HG02973 (cell line): ENCODE data around the gene MSH3.
"Not testable (repeated sequence)": the region's sequence is repeated elsewhere in the genome, so short reads cannot be mapped to it uniquely, and the experiment has no call there.

Source experiments
- ATAC-seq: cut with Tn5 transposase; IDR thresholded peaks from one replicate; pipeline ENCODE4 v1.9.1; 2021; ENCODE audit warnings: moderate library complexity; ENCODE audit not compliant: unreplicated experiment

The MSH3 gene

DNA sequence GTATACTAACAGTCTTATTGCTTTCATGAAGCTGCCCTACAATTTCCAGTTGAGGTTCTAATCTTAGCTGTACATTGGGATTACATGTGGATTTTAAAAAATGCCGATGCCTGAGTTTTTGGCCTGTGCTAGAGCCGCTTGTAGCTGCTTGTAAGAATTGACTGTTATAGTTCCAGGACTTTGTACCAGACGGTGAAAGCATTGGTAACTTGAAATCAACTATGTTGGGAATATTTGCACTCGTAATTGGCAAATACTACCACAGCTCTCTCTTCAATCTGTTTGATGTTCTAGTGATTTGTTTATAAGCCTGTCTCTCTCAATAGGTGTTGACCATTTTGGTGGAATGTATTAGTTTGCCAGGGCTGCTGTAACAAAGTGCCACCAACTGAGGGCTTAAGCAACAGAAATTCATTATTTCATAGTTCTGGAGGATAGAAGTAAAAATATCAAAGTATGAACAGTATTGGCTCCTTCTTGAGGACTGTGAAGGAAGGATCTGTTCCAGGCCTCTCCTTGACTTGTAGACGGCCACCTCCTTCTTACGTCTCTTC, 50.8 kb downstream of the MSH3 start:
- no peak for ATAC-seq

DNA sequence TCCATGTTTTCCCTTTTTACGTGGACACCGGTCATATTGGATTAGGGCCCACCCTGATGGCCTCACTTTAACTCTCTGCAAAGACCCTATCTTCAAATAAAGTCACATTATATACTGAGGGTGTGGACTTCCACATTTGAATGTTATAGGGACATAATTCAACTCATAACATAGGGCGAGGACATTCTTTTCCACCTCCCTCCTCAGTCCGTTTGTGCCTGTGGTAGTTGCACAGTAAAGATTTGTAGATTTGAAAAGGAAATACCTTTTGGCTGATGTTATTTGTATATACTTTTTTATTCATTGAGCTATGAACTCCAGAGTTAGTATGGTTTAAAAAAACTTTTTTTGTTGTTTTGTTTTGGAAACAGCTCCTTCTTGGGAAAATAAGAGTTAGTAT, 51.3 kb downstream of the MSH3 start:
- ATAC-seq, result no peak

DNA sequence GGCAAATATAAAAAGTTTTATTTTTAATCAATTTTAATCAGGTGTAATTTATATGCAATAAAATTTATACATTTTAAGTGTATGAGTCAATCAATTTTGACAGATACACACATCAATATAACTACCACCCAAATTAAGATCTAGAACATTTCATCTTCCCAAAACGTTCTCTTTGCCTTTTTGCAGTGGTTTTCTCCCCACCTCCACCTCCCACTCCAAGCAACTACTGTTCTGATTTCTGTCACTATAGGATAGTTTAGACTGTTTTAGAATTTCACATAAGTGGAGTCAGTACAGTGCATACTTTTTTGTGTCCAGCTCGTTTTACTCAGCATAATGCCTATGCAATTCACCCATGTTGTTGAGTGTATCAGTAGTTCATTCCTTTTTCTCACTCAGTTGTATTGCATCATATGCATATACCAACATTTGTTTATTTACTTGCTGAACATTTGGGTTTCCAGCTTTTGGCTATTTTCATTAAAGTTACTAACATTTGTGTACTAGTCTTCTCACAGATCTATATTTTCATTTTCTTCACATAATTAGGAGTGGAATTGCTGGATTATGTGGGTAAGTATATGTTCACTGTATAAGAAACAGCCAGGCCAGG, 52.5 kb downstream of the MSH3 start:
- no peak for ATAC-seq

DNA sequence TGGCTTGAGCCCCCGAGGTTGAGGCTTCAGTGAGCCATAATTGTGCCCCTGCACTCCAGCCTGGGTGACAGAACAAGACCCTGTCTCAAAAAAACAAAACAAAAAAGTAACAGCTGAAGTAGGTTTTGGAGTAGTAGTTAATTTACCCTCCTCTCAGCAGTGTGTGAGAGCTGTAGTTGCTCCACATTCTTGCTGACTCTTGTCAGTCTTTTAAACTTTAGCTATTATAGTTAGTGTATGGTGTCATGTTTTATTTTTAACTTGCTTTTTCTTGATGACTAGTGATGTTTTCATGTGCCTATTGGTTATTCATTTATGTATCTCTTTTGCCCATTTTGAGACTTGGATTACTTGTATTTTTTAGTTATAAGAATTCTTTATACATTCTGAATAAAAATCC, 53.2 kb downstream of the MSH3 start:
- no peak for ATAC-seq

DNA sequence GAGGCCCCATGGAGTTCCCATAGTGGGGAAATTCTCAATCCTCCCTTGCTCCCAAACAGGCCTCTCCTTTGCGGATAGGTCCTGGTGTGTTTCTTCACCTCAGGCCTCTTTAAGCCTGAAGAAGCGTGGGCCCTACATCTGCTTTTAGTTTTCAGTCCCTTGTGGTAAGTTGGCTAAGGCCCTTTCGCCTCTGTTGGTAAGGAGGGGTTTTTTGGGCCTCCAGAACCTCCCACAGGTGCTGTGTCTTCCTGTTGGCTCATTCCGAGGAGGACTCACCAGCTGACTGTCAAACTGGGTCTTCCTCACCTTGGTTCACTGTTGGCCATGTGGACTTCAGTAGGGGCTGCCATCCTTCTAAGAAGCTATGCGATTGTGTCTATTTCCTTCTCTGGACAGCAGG, 56.8 kb downstream of the MSH3 start:
- no peak for ATAC-seq

DNA sequence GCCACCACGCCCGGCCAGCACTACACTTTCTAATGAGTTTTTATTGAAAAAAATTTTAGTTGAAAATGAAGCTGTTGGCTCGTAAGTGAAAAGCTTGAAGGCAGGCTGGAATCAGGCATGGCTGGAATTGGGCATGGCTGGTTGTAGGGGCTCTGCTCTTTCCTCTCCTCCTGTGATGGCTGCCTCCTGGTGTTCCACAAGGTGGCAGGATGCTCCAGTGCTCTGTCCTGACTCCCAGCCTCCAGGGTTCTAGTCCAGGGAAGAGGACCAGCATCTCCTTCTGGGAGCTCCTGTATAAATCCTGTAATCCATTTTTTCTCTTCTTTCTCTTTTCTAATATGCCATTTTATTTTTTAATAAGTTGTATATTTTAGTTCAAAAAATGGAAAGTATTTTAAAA, 57.5 kb downstream of the MSH3 start:
- ATAC-seq, result no peak

DNA sequence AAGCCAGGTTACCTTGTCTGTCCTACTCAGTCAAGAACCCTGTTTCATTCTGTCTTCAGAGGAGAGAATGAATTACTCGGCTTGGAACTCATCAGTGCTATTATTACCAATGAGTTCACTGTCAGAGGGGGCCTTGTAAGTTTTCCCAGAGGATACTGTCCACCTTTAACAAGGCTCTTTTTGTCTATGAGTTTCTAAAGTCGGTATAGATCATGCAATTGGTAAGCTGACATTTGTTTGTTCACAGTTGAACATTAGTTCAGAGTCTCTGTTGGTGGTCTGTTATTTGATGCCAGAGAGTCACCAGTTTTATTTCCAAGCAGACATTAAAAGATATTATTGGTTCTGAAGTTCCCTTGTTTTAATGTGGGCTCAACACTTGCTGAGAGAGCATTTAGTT, 58.5 kb downstream of the MSH3 start:
- no peak for ATAC-seq

DNA sequence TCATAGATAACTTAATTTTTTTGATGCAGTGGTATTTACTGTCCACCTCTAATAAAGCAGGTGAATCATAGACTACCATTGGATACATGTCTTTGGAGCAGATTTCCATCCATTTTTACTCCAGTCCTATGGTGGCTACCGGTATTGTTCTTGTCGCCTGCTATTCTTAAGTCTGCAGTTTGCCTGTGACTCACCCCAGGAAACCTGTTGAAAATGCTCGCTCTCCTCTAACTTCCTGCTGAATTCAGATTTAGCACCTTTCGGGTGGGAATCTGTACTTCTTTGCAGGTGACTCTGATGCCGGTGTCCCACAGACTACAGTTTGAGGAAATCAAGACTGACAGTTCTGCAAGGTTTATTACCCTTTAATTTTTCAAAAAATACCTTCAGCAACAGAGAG, 59.2 kb downstream of the MSH3 start:
- ATAC-seq, result no peak

DNA sequence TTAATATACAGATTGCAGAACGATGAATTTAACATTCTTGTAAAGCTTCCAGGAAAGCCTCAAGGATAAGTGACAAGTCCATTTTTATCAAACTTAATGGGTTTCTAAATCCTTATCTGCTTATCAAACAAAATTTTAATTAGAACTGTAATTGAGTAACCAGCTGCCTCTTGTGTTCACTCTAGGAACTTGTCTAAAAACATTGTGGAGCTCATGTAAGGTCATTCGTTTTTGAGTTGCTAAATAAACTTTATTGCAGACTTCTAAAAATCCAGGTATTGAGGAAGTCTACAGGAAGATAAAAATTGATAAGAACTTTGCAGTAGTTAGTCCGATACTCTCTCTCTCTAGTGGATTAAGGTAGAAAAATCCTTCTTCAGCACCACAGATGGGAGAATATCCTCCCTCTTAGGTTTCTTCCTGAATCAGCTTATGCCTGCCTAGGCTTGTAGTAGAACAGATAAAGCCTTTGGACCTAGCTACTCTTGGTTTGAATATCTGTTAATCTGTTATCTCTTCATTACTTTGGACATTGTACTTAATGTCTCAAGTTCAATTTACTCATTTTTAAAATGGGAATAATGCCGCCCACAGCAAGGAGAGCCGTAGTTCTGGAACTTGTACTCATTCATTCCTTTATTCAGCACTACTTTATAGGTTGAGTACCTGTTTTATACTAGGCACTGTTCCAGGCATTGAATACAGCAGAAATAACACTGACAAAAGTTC, 60.3 kb downstream of the MSH3 start:
- no peak for ATAC-seq

DNA sequence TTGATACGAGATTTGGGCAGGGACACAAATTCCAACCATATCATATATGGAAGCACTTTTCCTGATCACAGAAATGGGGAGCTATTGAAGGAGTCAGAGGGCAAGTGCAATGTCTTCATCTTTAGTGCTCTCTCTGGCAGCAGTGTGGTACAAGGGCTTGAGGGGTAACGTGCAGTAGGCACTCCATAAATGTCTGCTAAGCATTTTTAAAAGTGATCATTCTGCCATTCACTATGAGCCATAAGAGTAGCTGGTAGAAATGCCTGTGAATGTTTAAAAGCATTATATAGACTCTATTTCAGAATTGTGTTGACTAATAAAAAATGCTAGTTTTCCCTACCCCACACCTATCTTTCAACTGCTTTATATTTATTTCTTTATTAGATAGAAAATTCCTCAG, 61.4 kb downstream of the MSH3 start:
- no peak for ATAC-seq

DNA sequence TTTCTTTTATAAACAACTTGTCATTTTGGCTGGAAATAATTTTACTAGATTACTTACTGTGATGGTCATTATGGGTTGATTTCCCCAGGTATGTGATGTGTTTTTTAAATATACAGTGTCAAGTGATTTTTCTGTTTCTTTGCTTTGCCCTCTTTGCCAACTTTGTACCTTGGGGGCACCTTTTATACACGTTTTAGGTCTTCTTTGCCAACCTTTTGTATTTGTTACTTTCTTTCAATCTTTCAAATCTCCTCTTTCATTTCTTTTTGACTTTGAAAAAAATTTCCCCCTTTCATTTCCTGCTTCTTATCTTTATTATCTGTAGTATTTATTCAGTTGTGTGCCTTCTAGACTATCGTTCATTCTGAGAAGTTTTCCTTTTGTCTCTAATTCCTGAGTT, 65.7 kb downstream of the MSH3 start:
- no peak for ATAC-seq

DNA sequence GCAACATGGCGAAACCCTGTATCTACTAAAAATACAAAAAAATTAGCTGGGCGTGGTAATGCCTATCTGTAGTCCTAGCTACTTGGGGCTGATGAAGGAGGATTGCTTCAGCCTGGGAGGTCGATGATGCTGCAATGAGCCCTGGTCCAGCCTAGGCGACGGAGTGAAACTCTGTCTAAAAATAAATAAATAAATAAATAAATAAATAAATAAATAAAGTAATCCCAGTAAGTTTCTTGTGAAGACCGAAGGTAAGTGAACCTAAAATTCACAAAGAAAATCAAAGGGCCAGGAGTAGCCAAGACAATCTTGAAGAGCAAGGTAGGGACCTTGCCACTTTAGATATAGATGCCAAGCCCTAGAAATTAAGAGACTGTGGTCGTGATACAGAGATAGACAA, 68.5 kb downstream of the MSH3 start:
- ATAC-seq, result no peak

DNA sequence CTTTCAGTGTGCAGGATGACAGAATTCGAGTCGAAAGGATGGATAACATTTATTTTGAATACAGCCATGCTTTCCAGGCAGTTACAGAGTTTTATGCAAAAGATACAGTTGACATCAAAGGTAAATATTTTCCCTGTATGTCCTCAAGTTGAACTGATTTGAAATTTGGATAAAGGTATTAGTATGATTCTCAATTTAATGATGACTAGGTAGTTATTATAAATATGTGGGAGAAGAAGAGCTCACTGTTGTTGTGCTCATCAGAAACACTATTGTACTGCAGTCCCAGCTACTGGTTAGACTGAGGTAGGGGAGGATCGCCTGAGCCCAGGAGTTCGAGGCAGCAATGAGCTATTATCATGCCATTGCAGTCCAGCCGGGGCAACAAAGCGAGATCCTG, 71.0 kb downstream of the MSH3 start:
- no peak for ATAC-seq

DNA sequence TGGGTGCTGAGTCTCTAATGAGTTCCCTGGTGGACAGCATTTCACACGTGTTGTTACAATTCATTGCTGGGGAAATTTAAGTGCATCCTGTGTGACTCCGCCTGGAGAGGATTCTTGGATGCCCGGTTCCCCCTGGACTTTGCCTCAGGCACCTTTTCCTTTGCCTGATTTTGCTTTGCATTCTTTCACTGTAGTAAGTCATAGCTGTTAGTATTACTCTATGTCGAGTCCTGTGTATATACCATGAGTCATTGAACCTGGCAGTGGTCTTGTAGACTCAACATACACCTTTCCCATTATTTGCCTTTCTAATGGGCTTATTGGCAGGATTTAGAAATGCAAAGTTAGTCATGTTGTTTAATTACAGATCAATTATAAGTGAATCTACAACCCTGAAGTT, 82.3 kb downstream of the MSH3 start:
- ATAC-seq, result no peak

DNA sequence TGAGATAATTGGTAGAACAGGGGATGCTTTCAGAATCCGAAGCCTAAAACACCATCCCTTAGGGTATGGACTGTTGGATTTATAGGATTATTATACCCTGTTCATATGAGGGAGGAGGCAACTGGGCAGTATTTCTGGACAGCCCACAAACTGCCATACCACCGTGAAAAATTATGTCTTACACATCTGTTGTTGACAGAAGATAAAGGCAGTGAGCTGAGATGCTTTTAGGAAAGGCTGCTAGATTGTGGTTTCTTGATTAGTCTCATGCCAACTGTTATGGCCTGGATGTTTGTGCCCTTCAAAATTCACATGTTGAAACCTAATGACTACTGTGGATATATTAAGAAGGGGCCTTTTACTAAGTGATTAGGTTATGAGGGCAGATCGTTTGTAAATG, 84.0 kb downstream of the MSH3 start:
- ATAC-seq, result no peak

DNA sequence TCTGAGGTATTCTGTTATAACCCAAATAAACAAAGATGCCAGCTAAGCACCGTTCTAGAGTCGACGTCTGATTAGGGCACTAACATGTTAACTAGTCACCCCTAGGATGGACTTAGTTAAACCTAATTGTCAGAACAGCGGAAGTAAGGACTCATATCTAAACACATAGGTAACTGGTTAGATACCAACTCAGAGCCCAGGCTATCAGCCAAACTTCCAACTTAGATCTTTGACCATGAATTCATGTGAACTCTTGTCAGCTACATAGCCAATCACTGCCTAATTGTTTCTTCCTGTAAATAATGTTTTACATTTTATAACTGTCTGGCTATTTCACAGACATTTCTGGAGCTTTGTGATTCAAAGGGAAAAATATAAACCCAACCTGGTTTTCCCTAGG, 84.6 kb downstream of the MSH3 start:
- ATAC-seq, result no peak

DNA sequence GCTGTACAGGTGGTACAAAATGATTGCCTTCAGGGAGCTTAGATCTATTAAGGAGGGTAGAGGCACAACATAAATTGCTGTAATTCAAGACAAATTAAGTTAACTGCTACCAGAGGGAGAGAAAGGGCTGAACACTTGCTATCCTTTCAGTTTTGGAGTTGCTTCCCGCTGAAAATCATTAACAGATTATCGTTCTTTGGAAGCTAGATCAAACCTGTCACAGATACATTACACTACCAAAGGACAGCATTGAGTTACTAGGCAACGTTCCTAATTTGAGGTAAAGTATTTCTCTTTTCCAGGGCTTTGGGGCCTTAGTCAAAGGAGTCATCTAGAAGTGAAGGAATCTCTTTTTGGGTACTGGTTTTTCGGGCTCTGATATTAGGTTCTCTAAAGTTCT, 85.0 kb downstream of the MSH3 start:
- ATAC-seq, result no peak

DNA sequence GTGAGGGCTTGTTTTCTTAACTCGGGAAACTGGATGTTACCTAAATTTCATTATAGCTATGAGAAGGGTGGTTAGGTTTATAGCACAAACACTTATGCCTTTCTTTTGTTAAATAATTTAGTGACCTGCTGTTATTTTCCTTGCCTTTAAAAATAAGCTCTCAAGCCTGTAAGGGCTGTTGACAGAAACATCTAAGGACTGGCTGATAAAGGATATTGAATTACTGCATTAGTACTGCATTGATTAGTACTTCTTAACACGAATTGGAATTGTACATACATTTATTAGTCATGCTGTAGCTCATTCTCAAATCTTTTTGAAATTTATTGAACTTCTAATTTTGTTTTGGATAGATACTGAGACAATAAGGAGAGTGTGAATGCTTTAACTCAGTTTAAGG, 85.4 kb downstream of the MSH3 start:
- ATAC-seq, result no peak

DNA sequence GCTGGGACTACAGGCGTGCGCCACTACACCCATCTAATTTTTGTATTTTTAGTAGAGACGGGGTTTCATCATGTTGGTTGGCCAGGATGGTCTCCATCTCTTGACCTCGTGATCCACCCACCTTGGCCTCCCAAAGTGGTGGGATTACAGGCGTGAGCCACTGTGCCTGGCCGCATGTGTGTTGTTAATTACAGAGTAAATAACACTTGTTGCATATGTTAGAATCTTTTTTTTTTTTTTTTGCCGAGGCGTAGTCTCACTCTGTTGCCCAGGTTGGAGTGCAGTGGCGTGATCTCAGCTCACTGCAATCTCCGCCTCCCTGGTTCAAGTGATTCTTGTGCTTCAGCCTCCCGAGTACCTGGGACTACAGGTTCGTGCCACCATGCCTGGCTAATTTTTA, 86.0 kb downstream of the MSH3 start:
- not testable (repeated sequence) for ATAC-seq

DNA sequence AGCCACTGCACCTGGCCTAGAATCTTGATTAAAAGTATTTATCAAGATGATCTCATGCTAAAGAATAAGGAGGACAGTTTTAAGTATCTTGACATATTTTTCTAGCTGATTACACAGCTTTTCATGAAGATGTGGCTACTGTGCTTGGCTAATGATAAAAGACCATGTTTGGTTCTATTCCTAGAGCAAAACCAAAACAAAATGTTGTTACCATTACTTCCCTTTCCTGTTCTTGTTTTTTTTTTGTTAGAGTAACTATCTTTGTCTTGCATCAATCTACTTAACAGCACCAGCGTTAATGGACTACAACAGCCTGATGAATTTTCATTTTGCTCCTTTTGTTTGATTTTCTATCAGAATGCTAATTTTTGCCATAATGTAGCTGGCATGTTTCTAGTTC, 86.5 kb downstream of the MSH3 start:
- no peak for ATAC-seq

DNA sequence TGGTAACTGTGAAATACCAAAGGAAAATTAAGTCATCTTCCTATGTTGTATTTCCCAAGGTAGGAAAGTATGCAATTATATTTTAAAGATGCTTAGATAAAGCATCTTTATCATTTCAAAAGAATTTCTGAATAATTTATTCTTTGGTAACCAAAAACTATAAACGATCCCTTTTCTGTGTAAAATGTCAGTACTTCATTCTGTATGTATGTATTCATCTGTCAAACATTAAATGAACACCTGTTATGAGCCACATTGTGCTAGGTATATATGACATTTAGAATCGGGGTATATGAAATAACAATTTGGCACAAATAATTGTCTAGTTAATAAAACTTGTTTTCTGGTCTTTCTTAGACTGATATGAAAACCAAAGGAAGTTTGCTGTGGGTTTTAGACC, 89.7 kb downstream of the MSH3 start:
- no peak for ATAC-seq

DNA sequence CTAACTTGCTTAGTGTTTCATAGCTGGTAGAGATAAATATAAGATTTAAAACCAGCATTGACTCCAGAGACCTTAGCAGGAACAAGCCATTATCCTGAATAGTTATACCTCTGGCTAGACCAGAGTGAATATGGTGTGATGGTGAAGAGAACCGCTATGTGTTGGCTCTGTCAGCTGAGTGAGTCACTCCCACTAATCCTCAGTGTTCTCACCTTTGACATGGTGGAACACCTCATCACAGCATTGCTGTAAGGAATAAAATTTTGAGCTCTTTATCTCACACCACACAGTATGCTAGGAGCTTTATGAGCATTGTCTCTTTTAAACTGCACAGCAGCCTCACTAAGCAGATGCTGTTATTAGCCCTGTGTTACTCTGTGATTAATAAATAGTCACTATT, 91.0 kb downstream of the MSH3 start:
- ATAC-seq, result no peak

DNA sequence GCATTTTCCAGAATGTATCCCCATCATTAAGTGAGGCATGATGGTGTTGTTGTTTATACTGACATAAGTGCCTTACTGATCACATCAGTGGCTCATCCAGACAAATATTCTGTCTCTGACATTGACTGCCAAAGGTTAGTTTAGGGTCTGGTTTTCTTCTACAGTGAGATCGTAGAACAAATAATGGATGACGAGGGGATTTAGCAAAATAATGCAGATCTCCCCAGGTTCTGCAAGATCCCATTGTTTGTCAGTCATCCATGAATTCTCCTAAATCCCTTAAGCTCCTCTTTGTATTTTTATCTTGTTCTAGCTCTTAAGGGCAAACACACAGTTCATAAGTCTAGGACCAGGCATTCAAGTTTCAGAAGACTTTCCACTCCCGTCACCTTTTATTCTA, 93.5 kb downstream of the MSH3 start:
- ATAC-seq, result no peak
